IMR-90 (cell line): Measurements from ENCODE around the gene NR5A1. TPM values are rescaled to one million over a fixed set of nuclear protein-coding genes. Genes with fewer than 3 reads are reported as not detected.

Source experiments
- ATAC-seq: fragments of 200-7000 bp; cut with Tn5 transposase; 2 replicates; pipeline ENCODE4 v1.9.1; 2020; ENCODE audit warnings: low read depth, mild to moderate bottlenecking, moderate library complexity
- BruUV-seq: library from RNA; stranded (reverse); fragments of 400-500 nt; replicated peaks from 2 replicates; lab custom pipeline; 2021; lab: Mats Ljungman, UMichigan
- CTCF ChIA-PET: fragments of 300-600 bp; formaldehyde crosslinking; extraction: SDS; loops from one replicate; lab custom pipeline; 2021; ENCODE audit warnings: antibody characterized with exemption; lab: Yijun Ruan, JAX
- POLR2A ChIA-PET: fragments of 300-600 bp; sonication (Branson Sonifier 250); formaldehyde crosslinking; loops from one replicate; lab custom pipeline; 2022; ENCODE audit warnings: antibody characterized with exemption; ENCODE audit not compliant: unreplicated experiment; lab: Charles Lee
- DNase-seq: peaks from one replicate; pipeline ENCODE4 v3.0.0; 2013
- H2AFZ ChIP-seq: replicated peaks from 2 replicates; pipeline ENCODE3; 2013; ENCODE audit warnings: low read length, mild to moderate bottlenecking; ENCODE audit not compliant: poor library complexity
- H2AK5ac ChIP-seq: 2 replicates; pipeline ENCODE4 v1.6.1; 2013; ENCODE audit warnings: low read depth, low read length, inconsistent platforms
- H2AK9ac ChIP-seq: replicated peaks from 2 replicates; pipeline ENCODE3; 2013; ENCODE audit warnings: mild to moderate bottlenecking, low read depth, low read length, moderate library complexity; ENCODE audit not compliant: poor library complexity
- H2BK120ac ChIP-seq: 2 replicates; pipeline ENCODE4 v1.6.1; 2013; ENCODE audit warnings: low read depth, low read length, inconsistent platforms
- H2BK15ac ChIP-seq: 3 replicates; pipeline ENCODE4 v1.6.1; 2013; ENCODE audit warnings: low read depth, low read length, inconsistent platforms
- H2BK20ac ChIP-seq: 2 replicates; pipeline ENCODE4 v1.6.1; 2013; ENCODE audit warnings: low read depth, mild to moderate bottlenecking, inconsistent platforms, low read length, moderate library complexity
- H2BK5ac ChIP-seq: 2 replicates; pipeline ENCODE4 v1.6.1; 2013; ENCODE audit warnings: mild to moderate bottlenecking, low read depth, low read length, inconsistent platforms; ENCODE audit not compliant: poor library complexity, severe bottlenecking
- H3K14ac ChIP-seq: replicated peaks from 2 replicates; pipeline ENCODE4 v1.6.1; 2013; ENCODE audit warnings: low read depth, low read length, inconsistent platforms
- H3K18ac ChIP-seq: 2 replicates; pipeline ENCODE4 v1.6.1; 2013; ENCODE audit warnings: low read depth, low read length, control low read depth
- H3K23ac ChIP-seq: 2 replicates; pipeline ENCODE4 v1.6.1; 2013; ENCODE audit warnings: low read depth, low read length, inconsistent platforms
- H3K27ac ChIP-seq: 2 replicates; pipeline ENCODE4 v1.5.1; 2013; ENCODE audit warnings: mild to moderate bottlenecking, control low read depth, low read length; ENCODE audit not compliant: insufficient read depth
- H3K27me3 ChIP-seq: 2 replicates; pipeline ENCODE4 v1.6.1; 2013; ENCODE audit warnings: low read length; ENCODE audit not compliant: control insufficient read depth, insufficient read depth
- H3K36me3 ChIP-seq: 2 replicates; pipeline ENCODE4 v1.6.1; 2013; ENCODE audit warnings: low read length, mixed read lengths; ENCODE audit not compliant: control insufficient read depth, insufficient read depth
- H3K4ac ChIP-seq: 2 replicates; pipeline ENCODE4 v1.6.1; 2013; ENCODE audit warnings: low read depth, low read length, inconsistent platforms
- H3K4me1 ChIP-seq: 2 replicates; pipeline ENCODE4 v1.6.1; 2013; ENCODE audit warnings: low read length, mixed read lengths; ENCODE audit not compliant: control insufficient read depth, insufficient read depth
- H3K4me2 ChIP-seq: 2 replicates; pipeline ENCODE4 v1.6.1; 2013; ENCODE audit warnings: low read depth, mild to moderate bottlenecking, control low read depth, low read length, moderate library complexity
- H3K4me3 ChIP-seq: 2 replicates; pipeline ENCODE4 v1.5.1; 2013; ENCODE audit warnings: low read depth, mild to moderate bottlenecking, control low read depth, low read length, moderate library complexity; ENCODE audit not compliant: insufficient read depth
- H3K56ac ChIP-seq: 2 replicates; pipeline ENCODE4 v1.6.1; 2013; ENCODE audit warnings: low read length, inconsistent platforms; ENCODE audit not compliant: insufficient read depth; ENCODE audit errors: extremely low read depth
- H3K79me1 ChIP-seq, 2 experiments: 2 replicates each; pipeline ENCODE4 v1.6.1; 2013; ENCODE audit warnings: low read length in 2 of 2, inconsistent platforms in 1 of 2, low read depth in 1 of 2
- H3K9ac ChIP-seq: 2 replicates; pipeline ENCODE4 v1.6.1; 2013; ENCODE audit warnings: low read depth, low read length, control low read depth
- H3K9me1 ChIP-seq: 2 replicates; pipeline ENCODE4 v1.6.1; 2013; ENCODE audit warnings: low read length, inconsistent platforms; ENCODE audit not compliant: insufficient read depth
- H3K9me3 ChIP-seq: 2 replicates; pipeline ENCODE4 v1.6.1; 2013; ENCODE audit warnings: low read length; ENCODE audit not compliant: control insufficient read depth, insufficient read depth
- H4K20me1 ChIP-seq: 2 replicates; pipeline ENCODE4 v1.6.1; 2013; ENCODE audit warnings: low read length, inconsistent platforms; ENCODE audit not compliant: insufficient read depth
- H4K5ac ChIP-seq: 2 replicates; pipeline ENCODE4 v1.6.1; 2013; ENCODE audit warnings: mild to moderate bottlenecking, low read depth, low read length, control low read depth
- H4K8ac ChIP-seq, 2 experiments: 2 replicates each; pipeline ENCODE4 v1.6.1; 2013; ENCODE audit warnings: low read depth in 2 of 2, low read length in 2 of 2, control low read depth in 1 of 2, inconsistent platforms in 1 of 2
- H4K91ac ChIP-seq: 2 replicates; pipeline ENCODE4 v1.6.1; 2013; ENCODE audit warnings: low read depth, low read length, inconsistent platforms; ENCODE audit not compliant: insufficient read depth
- BHLHE40 ChIP-seq: fragments of 150-350 bp; IDR thresholded peaks from 2 replicates; pipeline ENCODE4 v1.6.1; 2016; ENCODE audit warnings: mild to moderate bottlenecking, low read depth, low read length
- CEBPB ChIP-seq: IDR thresholded peaks from 2 replicates; pipeline ENCODE4 v1.6.1; 2012; ENCODE audit warnings: low read depth, low read length, improper control_type of control experiment
- CHD1 ChIP-seq: IDR thresholded peaks from 2 replicates; pipeline ENCODE4 v1.6.1; 2012; ENCODE audit warnings: low read depth, low read length, improper control_type of control experiment
- CTCF ChIP-seq: conservative IDR thresholded peaks from 2 replicates; pipeline ENCODE4 v1.5.1; 2012; ENCODE audit warnings: mild to moderate bottlenecking, low read depth, low read length, improper control_type of control experiment
- ELK1 ChIP-seq: fragments of 150-350 bp; IDR thresholded peaks from 2 replicates; pipeline ENCODE4 v1.6.1; 2016; ENCODE audit warnings: low read depth, mild to moderate bottlenecking, low read length, moderate library complexity, borderline replicate concordance
- FOS ChIP-seq: fragments of 150-350 bp; IDR thresholded peaks from 2 replicates; pipeline ENCODE4 v1.6.1; 2016; ENCODE audit warnings: low read depth, low read length
- MAFK ChIP-seq: IDR thresholded peaks from 2 replicates; pipeline ENCODE4 v1.6.1; 2012; ENCODE audit warnings: low read depth, low read length, improper control_type of control experiment
- MAZ ChIP-seq: IDR thresholded peaks from 2 replicates; pipeline ENCODE4 v1.6.1; 2012; ENCODE audit warnings: low read depth, mild to moderate bottlenecking, low read length, improper control_type of control experiment, moderate library complexity, borderline replicate concordance
- MXI1 ChIP-seq: IDR thresholded peaks from 2 replicates; pipeline ENCODE4 v1.6.1; 2012; ENCODE audit warnings: low read depth, mild to moderate bottlenecking, low read length, moderate library complexity, borderline replicate concordance
- NFE2L2 ChIP-seq: fragments of 150-350 bp; IDR thresholded peaks from 2 replicates; pipeline ENCODE4 v1.6.1; 2016; ENCODE audit warnings: low read depth, mild to moderate bottlenecking, low read length
- POLR2A ChIP-seq: IDR thresholded peaks from 2 replicates; pipeline ENCODE4 v1.6.1; 2012; ENCODE audit warnings: mild to moderate bottlenecking, low read depth, low read length
- RAD21 ChIP-seq: IDR thresholded peaks from 2 replicates; pipeline ENCODE4 v1.6.1; 2012; ENCODE audit warnings: low read length, improper control_type of control experiment
- RCOR1 ChIP-seq: IDR thresholded peaks from 2 replicates; pipeline ENCODE4 v1.6.1; 2012; ENCODE audit warnings: mild to moderate bottlenecking, low read length, improper control_type of control experiment; ENCODE audit not compliant: insufficient replicate concordance
- RFX5 ChIP-seq: IDR thresholded peaks from 2 replicates; pipeline ENCODE4 v1.8.0; 2012; ENCODE audit warnings: low read depth, mild to moderate bottlenecking, low read length, moderate library complexity
- SMC3 ChIP-seq: fragments of 150-350 bp; IDR thresholded peaks from 2 replicates; pipeline ENCODE4 v1.6.1; 2016; ENCODE audit warnings: low read depth, mild to moderate bottlenecking, antibody characterized with exemption, low read length, moderate library complexity
- USF2 ChIP-seq: fragments of 150-350 bp; IDR thresholded peaks from 2 replicates; pipeline ENCODE4 v1.6.1; 2017; ENCODE audit warnings: mild to moderate bottlenecking, antibody characterized with exemption, low read length, low read depth
- WGBS, 2 experiments: methylation state at CpG; one replicate each; pipeline versions ENCODE4 v1.1.5 to v1.1.7; 2013; ENCODE audit warnings: missing lambda C conversion rate in 2 of 2; ENCODE audit not compliant: insufficient read length in 1 of 2; ENCODE audit errors: extremely low coverage in 2 of 2; 5-methylcytosine and 5-hydroxymethylcytosine counted together
- dilution Hi-C: fragments of 300-500 bp; cut with HindIII; formaldehyde crosslinking; loops from one replicate; pipeline ENCODE4 v1.14.3; 2018; ENCODE audit warnings: low sequenced_read_pairs; ENCODE audit not compliant: unreplicated experiment
- in situ Hi-C: fragments of 300-500 bp; cut with MboI; formaldehyde crosslinking; loops from 3 replicates; pipeline ENCODE4 v1.14.3; 2019; ENCODE audit warnings: low sequenced_read_pairs, inconsistent platforms, mixed read lengths
- intact Hi-C: fragments of 100-400 bp; cut with micrococcal nuclease; formaldehyde crosslinking; loops from 2 replicates; pipeline ENCODE4 v1.10.0; 2022
- polyA plus RNA-seq, 3 experiments: library from polyadenylated mRNA; depleted of rRNA; stranded (reverse); fragments of >200 nt; gene quantifications; 2 replicates each; pipeline ENCODE4 v1.2.3, GENCODE V29; 2012; ENCODE audit warnings: low replicate concordance in 1 of 3
- total RNA-seq: library from RNA; depleted of rRNA; stranded (reverse); fragments of >200 nt; gene quantifications from 2 replicates; pipeline ENCODE4 v1.2.3, GENCODE V29; 2012

NR5A1 gene
- total and polyA plus RNA-seq, 2 of the 4 experiments (the other 2 are of a cell fraction) = not detected

GRCh38 chr9:124517600-124517999 lies 10.4 kb upstream of the NR5A1 start:
- Histone ChIP-seq H4K5ac (no peak overlapping the region), H3K4me1 (peaks cover 2% of the 10 kb centered on the region), H3K18ac (no peak overlapping the region), H3K79me1 (no peaks in the 10 kb centered on the region), H3K4me3 (no peak overlapping the region), H3K56ac (no peak overlapping the region), H2BK5ac (no peak overlapping the region), H2BK15ac (no peak overlapping the region), H4K8ac (no peak overlapping the region), H4K20me1 (no peaks in the 10 kb centered on the region), H2AK9ac (no peak overlapping the region), H2BK20ac (no peak overlapping the region), H3K27me3 (peaks cover 47% of the 10 kb centered on the region), H3K23ac (no peak overlapping the region), H2AK5ac (no peak overlapping the region), H3K27ac (no peak overlapping the region), H2BK120ac (no peak overlapping the region), H3K9ac (no peak overlapping the region), H3K9me3 (no peaks in the 10 kb centered on the region), H3K4ac (no peak overlapping the region), H2AFZ (no peak overlapping the region), H3K36me3 (no peaks in the 10 kb centered on the region), H3K4me2 (no peak overlapping the region), H3K9me1 (peaks cover 2% of the 10 kb centered on the region; the same call in 1 of the 2 replicates), H4K91ac (no peak overlapping the region), H3K14ac (no peak overlapping the region)
- in situ Hi-C loops = no loop called here
- BruUV-seq = no TSS peak
- TF ChIP-seq MAFK (no peak), CHD1 (no peak), FOS (no peak), BHLHE40 (no peak), CTCF (no peak), RAD21 (no peak), ELK1 (no peak), RFX5 (no peak), RCOR1 (no peak), POLR2A (no peak), MXI1 (no peak), SMC3 (no peak), NFE2L2 (no peak), USF2 (no peak), CEBPB (no peak), MAZ (no peak)
- CTCF ChIA-PET = interaction anchor here (1.1 kb wide), 1 partner anchor 240 kb away, joined by 3 read pairs; no protein-coding TSS in a partner anchor
- intact Hi-C loops = no loop called here
- dilution Hi-C loops = no loop called here
- no peak for DNase-seq
- ATAC-seq = no peak
- no CpG with 5 or more reads among the region's 5 CpGs for WGBS, 2 experiments
- POLR2A ChIA-PET = no interaction called here
